Measurements from ENCODE around the gene ST7L. TPM values are rescaled to one million over a fixed set of nuclear protein-coding genes. Genes with fewer than 3 reads are reported as not detected.

ST7L gene
- total and polyA plus RNA-seq, 9 of the 15 experiments (the other 6 are each of a cell fraction or from before 2014, with no cell fraction given), result 9.0 to 32.5 (median 26.6) TPM

DNA sequence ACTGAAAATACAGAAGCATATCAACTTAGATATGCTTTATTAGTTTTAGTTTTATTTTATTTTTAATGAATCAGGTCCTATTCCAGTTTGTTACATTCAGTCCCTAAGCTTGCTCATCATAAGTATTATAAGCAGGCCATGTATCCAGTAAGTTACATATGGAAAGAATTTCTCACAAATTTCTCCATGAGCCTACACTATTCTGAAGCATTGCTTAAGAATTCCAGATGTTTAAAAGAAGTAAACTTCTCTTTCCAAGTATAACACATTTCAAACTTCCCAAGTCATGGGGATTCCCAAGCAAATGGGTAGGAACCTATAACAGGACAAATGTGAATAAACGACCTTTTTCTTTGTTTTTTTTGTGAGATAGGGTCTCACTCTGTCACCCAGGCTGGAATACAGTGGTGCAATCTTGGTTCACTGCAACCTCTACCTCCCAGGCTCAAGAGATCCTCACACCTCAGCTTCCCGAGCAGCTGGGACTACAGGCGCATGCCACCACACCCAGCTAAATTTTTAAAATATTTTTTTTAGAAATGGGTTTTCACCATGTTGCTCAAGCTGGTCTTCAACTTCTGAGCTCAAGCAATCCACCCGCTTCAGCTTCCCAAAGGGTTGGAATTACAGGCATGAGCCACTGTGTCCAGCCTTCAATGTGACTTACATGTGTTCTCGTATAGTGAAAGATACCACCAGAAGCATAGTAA lies 39.0 kb downstream of the ST7L start:
- in situ Hi-C loops (cut with MboI), result no loop called here
- DNase-seq (ENCODE audit: extremely low read depth in 1 of 4, low spot score in 3 of 4), result no peak
- ATAC-seq, result no peak
- CTCF ChIA-PET (ENCODE audit: low intra/inter-chr PET ratio), result no interaction called here
- no peak overlapping the region for H3K27ac ChIP-seq (ENCODE audit: extremely low read depth, low read depth, low read length)
- intact Hi-C loops (cut with micrococcal nuclease), result no loop called here
- H3K4me1 ChIP-seq (replicated peaks in 1 of 2; ENCODE audit: control insufficient read depth in 2 of 2, insufficient read depth in 2 of 2, low read length in 2 of 2), result peaks cover 0 to 17% of the 10 kb centered on the region in 2 experiments; a peak in 3 of 5 replicates
- POLR2A ChIA-PET, result interaction anchor here (1.2 kb wide), 1 partner anchor 9 kb away, joined by 3 read pairs; no protein-coding TSS in a partner anchor
- no peak overlapping the region for H3K4me2 ChIP-seq (ENCODE audit: insufficient read depth, low read length)
- no peak for FAIRE-seq
- H4K20me1 ChIP-seq (replicated peaks; ENCODE audit: control insufficient read depth, insufficient read depth, low read length), result no peaks in the 10 kb centered on the region
- peaks cover 18% of the 10 kb centered on the region; the same call in 1 of the 3 replicates for H3K36me3 ChIP-seq (ENCODE audit: control insufficient read depth, insufficient read depth, low read length)
- no peak overlapping the region for H3K4me3 ChIP-seq
- no peaks in the 10 kb centered on the region for H3K9me1 ChIP-seq (ENCODE audit: control insufficient read depth, insufficient read depth, low read length)
- BruUV-seq (replicated peaks), result no TSS peak
- no peak overlapping the region for H2AFZ ChIP-seq (ENCODE audit: low read depth, low read length)
- H3K9ac ChIP-seq (ENCODE audit: insufficient read depth in 1 of 2, low read depth in 2 of 2, low read length in 2 of 2), result no peak overlapping the region
- H3K79me2 ChIP-seq (ENCODE audit: control insufficient read depth, insufficient read depth, low read length), result no peaks in the 10 kb centered on the region
- WGBS (ENCODE audit: insufficient coverage, low coverage, missing lambda C conversion rate), result 70% methylated on average over 5 of the region's 5 CpGs
- H3K27me3 ChIP-seq (ENCODE audit: control insufficient read depth in 2 of 2, insufficient read depth in 2 of 2, low read length in 2 of 2), result no peaks in the 10 kb centered on the region
- no peaks in the 10 kb centered on the region for H3K9me3 ChIP-seq (replicated peaks; ENCODE audit: control insufficient read depth, insufficient read depth, low read depth, low read length)
- no peak for TF ChIP-seq ZNF507 (tag; conservative IDR thresholded peaks at IDR 0.05)
- TF ChIP-seq ZNF584 (CRISPR knock-in tag; IDR thresholded peaks at IDR 0.05; ENCODE audit: low read depth), result no peak
- TF ChIP-seq, protein P1, sequence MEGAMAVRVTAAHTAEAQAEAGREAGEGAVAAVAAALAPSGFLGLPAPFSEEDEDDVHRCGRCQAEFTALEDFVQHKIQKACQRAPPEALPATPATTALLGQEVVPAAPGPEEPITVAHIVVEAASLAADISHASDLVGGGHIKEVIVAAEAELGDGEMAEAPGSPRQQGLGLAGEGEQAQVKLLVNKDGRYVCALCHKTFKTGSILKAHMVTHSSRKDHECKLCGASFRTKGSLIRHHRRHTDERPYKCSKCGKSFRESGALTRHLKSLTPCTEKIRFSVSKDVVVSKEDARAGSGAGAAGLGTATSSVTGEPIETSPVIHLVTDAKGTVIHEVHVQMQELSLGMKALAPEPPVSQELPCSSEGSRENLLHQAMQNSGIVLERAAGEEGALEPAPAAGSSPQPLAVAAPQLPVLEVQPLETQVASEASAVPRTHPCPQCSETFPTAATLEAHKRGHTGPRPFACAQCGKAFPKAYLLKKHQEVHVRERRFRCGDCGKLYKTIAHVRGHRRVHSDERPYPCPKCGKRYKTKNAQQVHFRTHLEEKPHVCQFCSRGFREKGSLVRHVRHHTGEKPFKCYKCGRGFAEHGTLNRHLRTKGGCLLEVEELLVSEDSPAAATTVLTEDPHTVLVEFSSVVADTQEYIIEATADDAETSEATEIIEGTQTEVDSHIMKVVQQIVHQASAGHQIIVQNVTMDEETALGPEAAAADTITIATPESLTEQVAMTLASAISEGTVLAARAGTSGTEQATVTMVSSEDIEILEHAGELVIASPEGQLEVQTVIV (CRISPR knock-in tag; IDR thresholded peaks at IDR 0.05; ENCODE audit: borderline replicate concordance), result no peak
- no peak for TF ChIP-seq GTF2E2 (tag; IDR thresholded peaks at IDR 0.05)
- TF ChIP-seq ZNF586 (CRISPR knock-in tag; conservative IDR thresholded peaks at IDR 0.05), result no peak
- no peak for TF ChIP-seq SRSF1 (IDR thresholded peaks at IDR 0.05; ENCODE audit: low read depth, low read length)
- TF ChIP-seq, protein P2, sequence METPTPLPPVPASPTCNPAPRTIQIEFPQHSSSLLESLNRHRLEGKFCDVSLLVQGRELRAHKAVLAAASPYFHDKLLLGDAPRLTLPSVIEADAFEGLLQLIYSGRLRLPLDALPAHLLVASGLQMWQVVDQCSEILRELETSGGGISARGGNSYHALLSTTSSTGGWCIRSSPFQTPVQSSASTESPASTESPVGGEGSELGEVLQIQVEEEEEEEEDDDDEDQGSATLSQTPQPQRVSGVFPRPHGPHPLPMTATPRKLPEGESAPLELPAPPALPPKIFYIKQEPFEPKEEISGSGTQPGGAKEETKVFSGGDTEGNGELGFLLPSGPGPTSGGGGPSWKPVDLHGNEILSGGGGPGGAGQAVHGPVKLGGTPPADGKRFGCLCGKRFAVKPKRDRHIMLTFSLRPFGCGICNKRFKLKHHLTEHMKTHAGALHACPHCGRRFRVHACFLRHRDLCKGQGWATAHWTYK (CRISPR knock-in tag; IDR thresholded peaks at IDR 0.05), result no peak
- no peak for TF ChIP-seq EWSR1 (IDR thresholded peaks at IDR 0.05; ENCODE audit: borderline replicate concordance, low read depth, partially characterized antibody)
- TF ChIP-seq ZFP36 (IDR thresholded peaks at IDR 0.05; ENCODE audit: low read depth, low read length, partially characterized antibody), result no peak
- TF ChIP-seq, protein P3, sequence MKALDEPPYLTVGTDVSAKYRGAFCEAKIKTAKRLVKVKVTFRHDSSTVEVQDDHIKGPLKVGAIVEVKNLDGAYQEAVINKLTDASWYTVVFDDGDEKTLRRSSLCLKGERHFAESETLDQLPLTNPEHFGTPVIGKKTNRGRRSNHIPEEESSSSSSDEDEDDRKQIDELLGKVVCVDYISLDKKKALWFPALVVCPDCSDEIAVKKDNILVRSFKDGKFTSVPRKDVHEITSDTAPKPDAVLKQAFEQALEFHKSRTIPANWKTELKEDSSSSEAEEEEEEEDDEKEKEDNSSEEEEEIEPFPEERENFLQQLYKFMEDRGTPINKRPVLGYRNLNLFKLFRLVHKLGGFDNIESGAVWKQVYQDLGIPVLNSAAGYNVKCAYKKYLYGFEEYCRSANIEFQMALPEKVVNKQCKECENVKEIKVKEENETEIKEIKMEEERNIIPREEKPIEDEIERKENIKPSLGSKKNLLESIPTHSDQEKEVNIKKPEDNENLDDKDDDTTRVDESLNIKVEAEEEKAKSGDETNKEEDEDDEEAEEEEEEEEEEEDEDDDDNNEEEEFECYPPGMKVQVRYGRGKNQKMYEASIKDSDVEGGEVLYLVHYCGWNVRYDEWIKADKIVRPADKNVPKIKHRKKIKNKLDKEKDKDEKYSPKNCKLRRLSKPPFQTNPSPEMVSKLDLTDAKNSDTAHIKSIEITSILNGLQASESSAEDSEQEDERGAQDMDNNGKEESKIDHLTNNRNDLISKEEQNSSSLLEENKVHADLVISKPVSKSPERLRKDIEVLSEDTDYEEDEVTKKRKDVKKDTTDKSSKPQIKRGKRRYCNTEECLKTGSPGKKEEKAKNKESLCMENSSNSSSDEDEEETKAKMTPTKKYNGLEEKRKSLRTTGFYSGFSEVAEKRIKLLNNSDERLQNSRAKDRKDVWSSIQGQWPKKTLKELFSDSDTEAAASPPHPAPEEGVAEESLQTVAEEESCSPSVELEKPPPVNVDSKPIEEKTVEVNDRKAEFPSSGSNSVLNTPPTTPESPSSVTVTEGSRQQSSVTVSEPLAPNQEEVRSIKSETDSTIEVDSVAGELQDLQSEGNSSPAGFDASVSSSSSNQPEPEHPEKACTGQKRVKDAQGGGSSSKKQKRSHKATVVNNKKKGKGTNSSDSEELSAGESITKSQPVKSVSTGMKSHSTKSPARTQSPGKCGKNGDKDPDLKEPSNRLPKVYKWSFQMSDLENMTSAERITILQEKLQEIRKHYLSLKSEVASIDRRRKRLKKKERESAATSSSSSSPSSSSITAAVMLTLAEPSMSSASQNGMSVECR (CRISPR knock-in tag; IDR thresholded peaks at IDR 0.05), result no peak
- TF ChIP-seq ZNF232 (CRISPR knock-in tag; IDR thresholded peaks at IDR 0.05), result no peak
- no peak for TF ChIP-seq U2AF1 (optimal IDR thresholded peaks at IDR 0.05; ENCODE audit: low read depth, low read length)

Measured in K562 (cell line).